GM12878 (cell line): Measurements from ENCODE around the gene STOML2. TPM values are rescaled to one million over a fixed set of nuclear protein-coding genes. Genes with fewer than 3 reads are reported as not detected.
A peak's percentile ranks its signal among the peaks of the same experiment; 100 is the strongest.

Experiments used
- ATAC-seq: fragments of 200-7000 bp; cut with Tn5 transposase; 3 replicates; pipeline ENCODE4 v1.9.1; 2020; ENCODE audit warnings: mild to moderate bottlenecking, moderate library complexity
- BruUV-seq: library from RNA; stranded (reverse); fragments of 400-500 nt; replicated peaks from 2 replicates; lab custom pipeline; 2021; lab: Mats Ljungman, UMichigan
- CTCF ChIA-PET: fragments of 300-600 bp; sonication (Branson Sonifier 250); formaldehyde crosslinking; extraction: SDS; loops from one replicate; lab custom pipeline; 2021; ENCODE audit warnings: inconsistent platforms; lab: Yijun Ruan, JAX
- POLR2A ChIA-PET: fragments of 350-600 bp; formaldehyde crosslinking; extraction: SDS; loops from one replicate; lab custom pipeline; 2021; ENCODE audit warnings: inconsistent platforms; lab: Charles Lee
- RAD21 ChIA-PET: fragments of 300-600 bp; sonication (Branson Sonifier 250); formaldehyde crosslinking; loops from one replicate; lab custom pipeline; 2023; ENCODE audit warnings: antibody characterized with exemption; ENCODE audit not compliant: unreplicated experiment; lab: Charles Lee
- SMC1A ChIA-PET: fragments of 300-600 bp; sonication (Branson Sonifier 250); formaldehyde crosslinking; loops from one replicate; lab custom pipeline; 2023; ENCODE audit not compliant: unreplicated experiment, uncharacterized antibody; lab: Charles Lee
- DNase-seq: peaks from one replicate; pipeline ENCODE4 v3.0.0-alpha.2; 2011; ENCODE audit warnings: low read depth, low spot score
- FAIRE-seq: peaks from 3 replicates; lab custom pipeline; 2011; peaks lifted over from hg19 to GRCh38; lab: Jason Lieb, UNC
- H2AFZ ChIP-seq: 2 replicates; pipeline ENCODE4 v1.6.0; 2011; ENCODE audit warnings: low read depth, low read length, control low read depth; ENCODE audit not compliant: control insufficient read depth
- H3K27ac ChIP-seq: 2 replicates; pipeline ENCODE4 v1.5.1; 2011; ENCODE audit warnings: control low read depth; ENCODE audit not compliant: control insufficient read depth, insufficient read depth
- H3K27me3 ChIP-seq, 2 experiments: replicated peaks in 1 of 2; 2 replicates each; pipeline versions ENCODE4 v1.6.0 to v1.6.1; 2011; ENCODE audit warnings: low read length in 1 of 2; ENCODE audit not compliant: control insufficient read depth in 2 of 2, insufficient read depth in 2 of 2
- H3K36me3 ChIP-seq, 2 experiments: 2 replicates each; pipeline ENCODE4 v1.5.1; 2011; ENCODE audit warnings: low read length in 1 of 2; ENCODE audit not compliant: control insufficient read depth in 2 of 2, insufficient read depth in 2 of 2
- H3K4me1 ChIP-seq: 2 replicates; pipeline ENCODE4 v1.6.1; 2011; ENCODE audit warnings: mild to moderate bottlenecking, low read length, moderate library complexity, mixed read lengths; ENCODE audit not compliant: control insufficient read depth, insufficient read depth
- H3K4me2 ChIP-seq: 2 replicates; pipeline ENCODE4 v1.6.0; 2011; ENCODE audit warnings: control low read depth; ENCODE audit not compliant: control insufficient read depth, insufficient read depth
- H3K4me3 ChIP-seq: fragments of 200-600 bp; sonication (generic); 2 replicates; pipeline ENCODE4 v1.5.1; 2016
- H3K79me2 ChIP-seq: 2 replicates; pipeline ENCODE4 v1.6.0; 2011; ENCODE audit warnings: low read length; ENCODE audit not compliant: control insufficient read depth, insufficient read depth
- H3K9ac ChIP-seq: 2 replicates; pipeline ENCODE4 v1.8.0; 2011; ENCODE audit warnings: low read length, control low read depth, mixed read lengths; ENCODE audit not compliant: control insufficient read depth, insufficient read depth
- H3K9me3 ChIP-seq: replicated peaks from 3 replicates; pipeline ENCODE4 v1.5.1; 2011; ENCODE audit warnings: mild to moderate bottlenecking, low read length; ENCODE audit not compliant: control insufficient read depth, insufficient read depth
- H4K20me1 ChIP-seq: 2 replicates; pipeline ENCODE4 v1.6.0; 2011; ENCODE audit not compliant: control insufficient read depth, insufficient read depth
- ATF7 ChIP-seq: fragments of 450-650 bp; IDR thresholded peaks from 2 replicates; pipeline ENCODE4 v1.6.1; 2016; ENCODE audit warnings: low read depth, mild to moderate bottlenecking
- BHLHE40 ChIP-seq, 2 experiments: fragments of 450-650 bp in 1 of 2; IDR thresholded peaks; 2 replicates each; pipeline ENCODE4 v1.6.1; 2011 to 2017; ENCODE audit warnings: low read depth in 2 of 2, borderline replicate concordance in 1 of 2, improper control_type of control experiment in 1 of 2, low read length in 1 of 2, mild to moderate bottlenecking in 1 of 2
- CREB1 ChIP-seq: IDR thresholded peaks from 2 replicates; pipeline ENCODE4 v1.6.1; 2012; ENCODE audit warnings: low read depth, mild to moderate bottlenecking, inconsistent platforms
- CREM ChIP-seq: IDR thresholded peaks from 2 replicates; pipeline ENCODE4 v1.6.1; 2014; ENCODE audit warnings: antibody characterized with exemption, low read depth
- HDAC2 ChIP-seq: fragments of 200-600 bp; sonication (generic); IDR thresholded peaks from 2 replicates; pipeline ENCODE4 v1.6.1; 2017
- IRF4 ChIP-seq: IDR thresholded peaks from 2 replicates; pipeline ENCODE4 v1.6.1; 2011; ENCODE audit warnings: low read depth, low read length
- KDM1A ChIP-seq: fragments of 200-600 bp; sonication (generic); IDR thresholded peaks from 2 replicates; pipeline ENCODE4 v1.6.1; 2016; ENCODE audit warnings: borderline replicate concordance
- NFYB ChIP-seq: IDR thresholded peaks from 2 replicates; pipeline ENCODE4 v1.6.1; 2011; ENCODE audit warnings: low read depth, mild to moderate bottlenecking, low read length, improper control_type of control experiment, moderate library complexity; ENCODE audit not compliant: insufficient read depth
- PKNOX1 ChIP-seq: fragments of 450-650 bp; IDR thresholded peaks from 2 replicates; pipeline ENCODE4 v1.6.1; 2016; ENCODE audit warnings: mild to moderate bottlenecking
- RUNX3 ChIP-seq: IDR thresholded peaks from 2 replicates; pipeline ENCODE4 v1.6.1; 2012; ENCODE audit warnings: low read length, inconsistent platforms
- SKIL ChIP-seq: fragments of 450-650 bp; IDR thresholded peaks from 2 replicates; pipeline ENCODE4 v1.6.1; 2017; ENCODE audit warnings: mild to moderate bottlenecking, low read depth, inconsistent platforms; ENCODE audit not compliant: poor library complexity, severe bottlenecking
- SMC3 ChIP-seq: IDR thresholded peaks from 2 replicates; pipeline ENCODE4 v1.6.1; 2011; ENCODE audit warnings: low read length, improper control_type of control experiment, borderline replicate concordance
- TBL1XR1 ChIP-seq: IDR thresholded peaks from 2 replicates; pipeline ENCODE4 v1.6.1; 2012; ENCODE audit warnings: low read depth, low read length, improper control_type of control experiment
- YY1 ChIP-seq: IDR thresholded peaks from 2 replicates; pipeline ENCODE4 v1.6.1; 2011; ENCODE audit warnings: low read depth, mild to moderate bottlenecking, low read length
- WGBS: methylation state at CpG from one replicate; pipeline ENCODE4 v1.1.6; 2016; ENCODE audit warnings: low lambda C conversion rate; ENCODE audit not compliant: insufficient replicate concordance, insufficient coverage; ENCODE audit errors: missing lambda C conversion rate; 5-methylcytosine and 5-hydroxymethylcytosine counted together
- in situ Hi-C: fragments of 300-500 bp; cut with MboI; formaldehyde crosslinking; loops from 9 replicates; pipeline ENCODE4 v1.14.3; 2018; ENCODE audit warnings: mixed read lengths
- intact Hi-C: fragments of 100-400 bp; cut with micrococcal nuclease; formaldehyde crosslinking; loops from one replicate; pipeline ENCODE4 v1.14.2; 2022; ENCODE audit not compliant: unreplicated experiment
- polyA plus RNA-seq, 11 experiments: library from polyadenylated mRNA; depleted of rRNA in 4 of 11; unstranded in 6 of 11; stranded (reverse) in 5 of 11; fragments of >200 nt; fragmentation: Nextera tagmentation in 4 of 11; fragmentation: Illumina TruSeq in 1 of 11; extraction: Ambion mirVana in 4 of 11; extraction: Trizol in 1 of 11; gene quantifications; 1 replicate in 1 of 11; 2 replicates in 10 of 11; pipeline versions ENCODE4 v1.2.1 to v1.2.3, GENCODE V29; 2011 to 2016; ENCODE audit warnings: inconsistent platforms in 2 of 11, missing spikeins in 2 of 11, low read depth in 1 of 11
- total RNA-seq, 4 experiments: library from RNA; depleted of rRNA in 3 of 4; stranded (reverse); fragments of >200 nt in 3 of 4; fragmentation: Illumina TruSeq in 1 of 4; extraction: Trizol in 1 of 4; gene quantifications; 2 replicates each; pipeline versions ENCODE4 v1.2.1 to v1.2.3, GENCODE V29; 2013 to 2021

Gene STOML2
- total and polyA plus RNA-seq, 10 of the 15 experiments (the other 5 are each of a cell fraction or from before 2014, with no cell fraction given): 112 to 284 (median 207) TPM

- Histone ChIP-seq H3K4me3 (no peak overlapping the region), H3K27me3 (no peaks in the 10 kb centered on the region), H3K9me3 (no peaks in the 10 kb centered on the region; the same call in 2 of the 3 replicates), H4K20me1 (no peaks in the 10 kb centered on the region), H3K36me3 (no peaks in the 10 kb centered on the region), H3K27ac (no peak overlapping the region), H3K79me2 (no peaks in the 10 kb centered on the region), H3K4me1 (no peaks in the 10 kb centered on the region), H2AFZ (no peak overlapping the region), H3K4me2 (no peak overlapping the region), H3K9ac (no peak overlapping the region)
- no peak for DNase-seq
- intact Hi-C loops (no loop called here), in situ Hi-C loops (no loop called here)
- ChIA-PET RAD21 (no interaction called here), SMC1A (no interaction called here), POLR2A (no interaction called here), CTCF (no interaction called here)
- TF ChIP-seq HDAC2: no peak
- no TSS peak for BruUV-seq
- WGBS: 29% methylated on average over 6 of the region's 6 CpGs
- no peak for ATAC-seq
- FAIRE-seq: no peak
These were observed 32.0 kb upstream of the STOML2 start for GRCh38 chr9:35134920-35135319.

- H3K4me3 ChIP-seq: no peak overlapping the region
- 26% methylated on average over 30 of the region's 30 CpGs for WGBS
- no peaks in the 10 kb centered on the region for H3K27me3 ChIP-seq
- peaks cover 3% of the 10 kb centered on the region for H3K79me2 ChIP-seq
- FAIRE-seq (no peak), ATAC-seq (peak; percentile 79), DNase-seq (no peak)
- no TSS peak for BruUV-seq
- no peaks in the 10 kb centered on the region for H3K9me3 ChIP-seq
- no peaks in the 10 kb centered on the region for H3K36me3 ChIP-seq
- intact Hi-C loops (loop anchor here (1.0 to 10.0 kb wide), 6 partner anchors 142 to 698 kb away; partner anchors contain the start of genes CREB3, HINT2, SPAG8 and TESK1), in situ Hi-C loops (loop anchor here (5.0 kb wide), 3 partner anchors 140 to 485 kb away; no protein-coding TSS in a partner anchor)
- no peak overlapping the region for H3K27ac ChIP-seq
- ChIA-PET CTCF (interaction anchor here (0.6 to 3.9 kb wide), 18 partner anchors 10 to 483 kb away, joined by 3 to 85 read pairs (median 5); no protein-coding TSS in a partner anchor), SMC1A (interaction anchor here (1.0 to 3.0 kb wide), 5 partner anchors 139 to 437 kb away, joined by 3 to 23 read pairs (median 4); no protein-coding TSS in a partner anchor), POLR2A (interaction anchor here (0.6 kb wide), 1 partner anchor 140 kb away, joined by 3 read pairs; no protein-coding TSS in a partner anchor), RAD21 (interaction anchor here (0.8 to 2.7 kb wide), 8 partner anchors 14 to 437 kb away, joined by 3 to 20 read pairs (median 6); partner anchors contain the start of gene STOML2)
- H2AFZ ChIP-seq: peak overlapping the region; percentile 84
- no peaks in the 10 kb centered on the region for H4K20me1 ChIP-seq
- no peak overlapping the region for H3K9ac ChIP-seq
- H3K4me1 ChIP-seq: peaks cover 24% of the 10 kb centered on the region
- peak overlapping the region; percentile 92 for H3K4me2 ChIP-seq
- TF ChIP-seq NFYB (no peak), CREM (no peak), ATF7 (no peak), HDAC2 (no peak), TBL1XR1 (no peak), PKNOX1 (no peak), SKIL (peak; percentile 51), SMC3 (peak; percentile 85), RUNX3 (no peak), BHLHE40 (IDR thresholded peaks at IDR 0.05; ENCODE audit: borderline replicate concordance in 1 of 2, low read depth in 2 of 2, low read length in 1 of 2) (peak; percentile 14 to 44; a peak in 2 of 4 replicates), YY1 (peak; percentile 49; the same call in 1 of the 2 replicates), CREB1 (no peak), IRF4 (no peak), KDM1A (no peak)
These were observed 14.1 kb upstream of the STOML2 start for GRCh38 chr9:35116898-35117551.
